ENCODE measurements around the gene DSP.

Gene DSP, protein sequence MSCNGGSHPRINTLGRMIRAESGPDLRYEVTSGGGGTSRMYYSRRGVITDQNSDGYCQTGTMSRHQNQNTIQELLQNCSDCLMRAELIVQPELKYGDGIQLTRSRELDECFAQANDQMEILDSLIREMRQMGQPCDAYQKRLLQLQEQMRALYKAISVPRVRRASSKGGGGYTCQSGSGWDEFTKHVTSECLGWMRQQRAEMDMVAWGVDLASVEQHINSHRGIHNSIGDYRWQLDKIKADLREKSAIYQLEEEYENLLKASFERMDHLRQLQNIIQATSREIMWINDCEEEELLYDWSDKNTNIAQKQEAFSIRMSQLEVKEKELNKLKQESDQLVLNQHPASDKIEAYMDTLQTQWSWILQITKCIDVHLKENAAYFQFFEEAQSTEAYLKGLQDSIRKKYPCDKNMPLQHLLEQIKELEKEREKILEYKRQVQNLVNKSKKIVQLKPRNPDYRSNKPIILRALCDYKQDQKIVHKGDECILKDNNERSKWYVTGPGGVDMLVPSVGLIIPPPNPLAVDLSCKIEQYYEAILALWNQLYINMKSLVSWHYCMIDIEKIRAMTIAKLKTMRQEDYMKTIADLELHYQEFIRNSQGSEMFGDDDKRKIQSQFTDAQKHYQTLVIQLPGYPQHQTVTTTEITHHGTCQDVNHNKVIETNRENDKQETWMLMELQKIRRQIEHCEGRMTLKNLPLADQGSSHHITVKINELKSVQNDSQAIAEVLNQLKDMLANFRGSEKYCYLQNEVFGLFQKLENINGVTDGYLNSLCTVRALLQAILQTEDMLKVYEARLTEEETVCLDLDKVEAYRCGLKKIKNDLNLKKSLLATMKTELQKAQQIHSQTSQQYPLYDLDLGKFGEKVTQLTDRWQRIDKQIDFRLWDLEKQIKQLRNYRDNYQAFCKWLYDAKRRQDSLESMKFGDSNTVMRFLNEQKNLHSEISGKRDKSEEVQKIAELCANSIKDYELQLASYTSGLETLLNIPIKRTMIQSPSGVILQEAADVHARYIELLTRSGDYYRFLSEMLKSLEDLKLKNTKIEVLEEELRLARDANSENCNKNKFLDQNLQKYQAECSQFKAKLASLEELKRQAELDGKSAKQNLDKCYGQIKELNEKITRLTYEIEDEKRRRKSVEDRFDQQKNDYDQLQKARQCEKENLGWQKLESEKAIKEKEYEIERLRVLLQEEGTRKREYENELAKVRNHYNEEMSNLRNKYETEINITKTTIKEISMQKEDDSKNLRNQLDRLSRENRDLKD (N-terminal part only)

GRCh38 chr6:7541175-7542064 is at the start of gene DSP:
TSS of gene DSP (plus strand) at chr6:7541671. CDS start at chr6:7541916, 245 bp downstream.
- DNase-seq (ENCODE audit: low read depth, low spot score), result no peak

- DNase-seq (ENCODE audit: low read depth, low spot score), result no peak
These were observed 47.6 kb upstream of the DSP start for GRCh38 chr6:7493866-7494265.

- DNase-seq (ENCODE audit: low read depth, low spot score), result no peak
These were observed 46.8 kb upstream of the DSP start for GRCh38 chr6:7494638-7495037.

GRCh38 chr6:7496266-7496875 is 45.1 kb upstream of the DSP start:
- DNase-seq (ENCODE audit: low read depth, low spot score), result no peak

DNA sequence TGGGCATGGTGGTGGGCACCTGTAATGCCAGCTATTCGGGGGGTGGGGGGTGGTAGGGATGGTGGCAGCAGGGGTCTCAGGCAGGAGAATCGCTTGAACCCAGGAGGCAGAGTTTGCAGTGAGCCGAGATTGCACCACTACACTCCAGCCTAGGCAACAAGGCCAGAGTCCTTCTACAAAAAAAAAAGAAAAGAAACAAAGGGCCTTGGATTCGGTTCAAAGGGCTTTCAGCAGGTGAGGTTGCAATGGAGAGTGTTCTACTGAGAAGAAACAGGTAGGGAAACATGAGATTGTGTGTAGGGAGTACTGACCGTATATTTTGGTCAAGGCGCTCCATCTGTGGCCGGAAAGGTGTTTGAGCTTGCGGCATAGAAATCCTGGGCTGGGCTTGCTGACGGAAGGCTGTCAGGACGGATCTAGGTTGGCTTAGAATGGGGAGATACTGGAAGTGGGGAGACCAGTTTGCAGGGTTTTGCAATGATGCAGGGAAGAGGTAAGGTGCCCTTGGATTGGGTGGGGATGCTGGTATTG is 40.7 kb upstream of the DSP start:
- DNase-seq (ENCODE audit: low read depth, low spot score), result no peak

DNA sequence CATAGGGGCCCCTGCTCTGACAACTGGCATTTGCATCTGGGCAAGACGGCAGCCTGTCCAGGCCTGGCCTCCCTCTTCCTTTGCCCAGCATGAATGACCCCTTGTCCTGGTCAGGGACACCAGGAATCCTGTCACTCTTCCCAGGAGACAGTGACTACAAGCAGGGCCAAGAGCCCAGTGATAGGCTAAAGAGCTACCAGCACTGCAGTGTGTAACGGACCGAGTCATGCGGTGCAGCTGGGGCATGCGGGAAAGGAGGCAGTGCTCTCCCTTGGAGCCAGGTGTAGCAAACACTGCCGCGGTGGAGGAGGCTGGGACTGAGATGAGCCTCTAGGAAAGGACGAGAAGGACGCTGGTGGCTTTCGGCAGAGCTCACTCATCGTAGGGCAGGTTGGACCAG is 38.7 kb upstream of the DSP start:
- no peak for DNase-seq (ENCODE audit: low read depth, low spot score)

- DNase-seq (ENCODE audit: low read depth, low spot score), result no peak
These were observed 37.4 kb upstream of the DSP start for GRCh38 chr6:7504041-7504440.

DNA sequence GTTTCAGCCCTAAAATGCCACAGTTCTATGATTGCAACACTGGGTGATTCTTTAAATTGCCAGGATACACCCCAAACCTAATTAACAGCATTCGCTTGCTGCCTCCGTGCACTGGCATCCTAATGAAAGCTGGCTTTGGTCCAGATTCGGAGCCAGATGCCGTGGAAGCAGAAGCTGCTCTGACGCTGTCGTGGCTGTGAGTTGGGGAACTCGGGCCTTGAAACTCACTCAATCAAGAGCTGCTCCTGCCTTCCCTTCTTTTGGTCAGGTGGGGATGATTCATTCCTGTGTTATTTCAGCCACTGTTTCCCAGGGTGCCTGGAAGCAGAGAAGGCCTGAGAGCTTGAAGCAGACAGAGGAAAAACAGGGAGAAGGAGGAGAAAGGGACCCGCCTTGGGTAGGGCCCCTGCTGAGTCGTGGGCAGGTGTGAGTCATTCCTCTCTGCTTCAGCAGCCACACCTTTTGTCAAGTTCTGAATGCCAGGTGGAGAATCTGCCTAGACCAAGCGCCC is 36.2 kb upstream of the DSP start:
- DNase-seq (ENCODE audit: low read depth, low spot score), result peak; percentile 18

DNA sequence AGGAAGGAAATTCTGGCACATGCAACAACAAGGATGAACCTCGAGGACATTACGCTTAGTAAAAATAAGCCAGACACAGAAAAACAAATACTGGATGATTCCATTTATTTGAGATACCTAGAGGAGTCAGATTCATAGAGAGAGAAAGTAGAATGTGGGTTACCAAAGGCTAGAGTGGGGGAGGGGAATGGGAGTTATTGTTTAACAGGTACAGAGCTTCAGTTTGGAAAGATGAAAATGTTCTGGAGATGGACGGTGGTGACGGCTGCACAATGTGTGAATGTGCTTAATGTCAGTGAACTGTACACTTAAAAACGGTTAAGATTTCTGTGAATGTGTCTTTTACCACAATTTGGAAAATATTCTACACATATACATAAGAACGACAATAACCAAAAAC is 33.9 kb upstream of the DSP start:
- DNase-seq (ENCODE audit: low read depth, low spot score), result no peak

GRCh38 chr6:7512320-7512719 is 29.2 kb upstream of the DSP start:
- no peak for DNase-seq (ENCODE audit: low read depth, low spot score)

DNA sequence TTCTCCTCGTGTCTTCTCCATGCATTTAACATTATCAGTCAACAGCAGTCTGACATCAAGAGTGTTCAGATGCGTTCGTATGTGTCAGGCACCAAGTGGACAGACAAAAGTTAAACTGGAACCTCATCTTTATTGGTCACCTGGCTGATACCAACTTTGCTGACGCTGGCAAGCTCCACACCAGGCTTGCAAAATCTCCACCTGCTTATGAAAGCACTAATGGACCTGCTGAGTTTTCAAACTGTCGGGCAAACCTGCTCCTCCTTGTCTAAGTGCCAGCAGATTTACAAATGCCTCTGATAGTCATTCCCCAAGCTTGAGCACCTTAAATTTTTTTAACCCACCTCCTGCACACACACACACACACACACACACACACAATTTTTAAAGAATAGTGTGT is 27.9 kb upstream of the DSP start:
- DNase-seq (ENCODE audit: low read depth, low spot score), result no peak

DNA sequence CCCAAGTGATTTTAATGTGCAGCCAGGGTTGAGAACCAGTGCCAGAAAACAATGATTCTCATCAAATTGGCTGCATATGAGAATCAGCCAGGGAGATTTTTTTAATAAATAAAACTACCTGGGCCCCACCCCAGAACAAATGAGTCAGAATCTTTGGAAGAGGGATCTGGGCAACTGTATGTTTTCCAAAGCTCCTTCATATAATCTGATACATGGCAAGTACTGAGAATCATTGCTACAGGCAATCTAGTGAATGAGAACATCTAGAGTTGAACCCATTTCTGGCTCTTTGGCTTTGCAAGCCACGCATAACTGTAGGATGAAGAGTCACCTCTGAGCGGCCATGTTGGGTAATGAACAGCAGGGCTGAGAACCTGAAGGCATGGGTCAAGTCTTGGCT is 26.1 kb upstream of the DSP start:
- no peak for DNase-seq (ENCODE audit: low read depth, low spot score)

GRCh38 chr6:7518877-7519276 is 22.6 kb upstream of the DSP start:
- no peak for DNase-seq (ENCODE audit: low read depth, low spot score)

DNA sequence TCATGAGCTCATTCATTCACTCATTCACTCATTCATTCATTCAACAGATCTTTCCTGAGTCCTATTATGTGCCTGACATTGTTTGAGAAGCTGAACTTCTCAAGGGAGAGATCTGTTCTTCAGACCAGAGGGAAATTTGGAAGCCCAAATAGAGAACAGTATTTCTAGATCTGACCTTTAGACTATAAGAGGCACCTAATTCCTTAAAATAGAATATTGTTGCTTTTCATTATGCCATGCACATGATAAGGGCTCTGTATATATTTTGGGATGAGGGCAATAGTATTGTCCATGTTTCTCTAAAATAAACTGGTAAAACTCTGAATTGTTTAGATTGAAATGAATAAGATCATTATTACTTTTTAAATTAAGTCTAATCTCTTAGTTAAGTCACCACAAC is 18.6 kb upstream of the DSP start:
- DNase-seq (ENCODE audit: low read depth, low spot score), result no peak

DNA sequence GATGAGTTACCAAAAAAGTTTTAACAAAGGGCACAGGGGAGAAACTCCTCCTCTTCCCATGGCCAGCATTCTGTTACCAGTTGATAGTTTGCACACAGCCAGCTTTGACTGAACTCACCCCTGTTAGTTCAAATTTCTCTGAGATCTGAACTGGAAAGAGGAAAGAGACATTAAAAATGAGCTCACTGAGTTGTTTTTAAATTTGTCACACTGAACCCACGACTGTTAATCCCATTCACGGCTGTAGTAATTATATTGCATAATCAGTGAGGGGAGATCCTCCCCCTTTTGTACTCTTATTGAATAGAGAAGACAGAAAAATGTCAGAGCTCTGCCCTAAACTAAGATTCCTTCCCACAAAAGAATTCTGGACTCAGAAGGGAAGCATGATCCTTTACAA is 17.5 kb upstream of the DSP start:
- no peak for DNase-seq (ENCODE audit: low read depth, low spot score)

GRCh38 chr6:7526755-7527154 is 14.7 kb upstream of the DSP start:
- DNase-seq (ENCODE audit: low read depth, low spot score), result no peak

- no peak for DNase-seq (ENCODE audit: low read depth, low spot score)
These were observed 12.9 kb upstream of the DSP start for GRCh38 chr6:7528565-7528964.

GRCh38 chr6:7529141-7529540 is 12.3 kb upstream of the DSP start:
- DNase-seq (ENCODE audit: low read depth, low spot score), result no peak

GRCh38 chr6:7532232-7532631 is 9.2 kb upstream of the DSP start:
- DNase-seq (ENCODE audit: low read depth, low spot score), result no peak

- DNase-seq (ENCODE audit: low read depth, low spot score), result no peak
These were observed 8.7 kb upstream of the DSP start for GRCh38 chr6:7532821-7533220.
